GM19023 (cell line): ENCODE measurements around the gene USP48.

Experiments used
- ATAC-seq: cut with Tn5 transposase; IDR thresholded peaks from one replicate; pipeline ENCODE4 v1.9.1; 2021; ENCODE audit warnings: mild to moderate bottlenecking, moderate library complexity; ENCODE audit not compliant: unreplicated experiment

Gene USP48

DNA sequence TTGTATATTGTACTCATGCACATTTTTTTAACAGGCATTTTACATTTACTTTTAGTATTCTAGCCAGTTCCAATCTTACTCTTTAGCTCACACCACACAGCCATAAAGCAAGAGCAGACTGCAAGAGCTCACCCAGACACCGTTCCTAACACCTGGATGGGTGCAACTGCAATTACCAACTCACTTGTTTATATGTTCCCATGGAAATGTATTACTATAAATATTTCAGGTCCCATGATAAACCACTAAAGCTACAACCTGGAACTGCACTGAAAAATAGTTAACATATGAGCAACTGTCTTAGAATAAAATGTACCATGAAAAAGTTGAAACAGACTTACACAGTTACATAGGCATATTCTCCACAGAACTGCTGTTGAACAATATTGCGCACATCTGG lies 30.8 kb downstream of the USP48 start:
- ATAC-seq, result no peak

DNA sequence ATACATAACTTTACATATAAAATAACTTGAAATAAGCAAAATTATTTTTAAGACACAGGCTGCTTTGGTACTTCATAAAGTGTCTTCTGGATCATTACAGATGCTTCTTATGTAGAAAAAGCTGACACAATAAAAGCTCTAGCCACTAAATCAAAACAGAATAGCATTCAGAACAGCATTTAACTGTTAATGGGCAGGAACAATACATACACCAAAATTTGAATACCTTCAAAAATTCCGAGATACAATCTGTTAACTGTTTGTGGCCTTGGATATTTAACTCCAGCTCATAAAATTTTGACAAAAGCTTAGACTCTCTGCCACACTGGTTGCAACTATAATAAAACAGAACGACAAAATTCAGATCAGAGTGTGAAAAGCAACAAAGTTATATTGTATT lies 31.7 kb downstream of the USP48 start:
- ATAC-seq, result no peak

- no peak for ATAC-seq
Observed at GRCh38 chr1:21750841-21751240, 32.1 kb downstream of the USP48 start.

- ATAC-seq, result no peak
Observed at GRCh38 chr1:21749859-21750468, 33.0 kb downstream of the USP48 start.

DNA sequence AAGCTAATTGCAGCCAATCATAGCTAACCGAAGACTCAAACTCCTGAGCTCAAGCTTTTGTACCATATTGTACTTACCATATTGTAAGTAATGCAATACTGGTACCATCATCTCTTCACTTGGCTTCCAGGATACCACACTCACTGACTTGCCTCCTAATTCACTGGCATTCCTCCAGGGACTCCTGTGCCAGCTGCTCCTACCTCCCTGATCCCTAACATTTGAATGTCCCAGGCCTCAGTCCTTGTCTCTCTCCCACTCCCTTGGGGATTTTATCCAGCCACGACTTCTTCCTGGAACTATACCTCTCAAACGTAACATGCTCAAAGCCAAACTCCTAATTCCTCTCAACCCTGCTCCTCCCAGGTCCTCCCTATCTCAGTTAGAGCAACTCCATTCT lies 33.8 kb downstream of the USP48 start:
- ATAC-seq, result no peak

DNA sequence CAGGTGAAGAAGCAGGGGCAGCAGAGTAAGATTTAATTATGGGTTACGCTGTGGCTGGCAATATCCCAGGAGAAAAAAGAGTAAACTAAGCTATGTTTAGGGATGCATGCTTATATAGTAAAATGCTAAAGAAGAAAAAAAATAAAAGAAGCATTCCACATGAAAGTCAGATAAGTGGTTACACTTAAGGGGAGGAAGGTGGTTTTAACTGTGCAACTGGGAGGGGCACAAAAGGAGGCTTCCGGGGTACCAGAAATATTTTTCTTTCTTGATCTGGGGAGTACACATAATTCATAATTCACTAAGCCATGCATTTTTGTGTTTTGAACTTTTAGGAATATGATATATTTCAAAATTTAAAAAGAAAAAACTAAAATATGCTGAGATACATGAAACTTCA lies 39.5 kb downstream of the USP48 start:
- no peak for ATAC-seq

GRCh38 chr1:21742578-21742977 lies 40.4 kb downstream of the USP48 start:
- no peak for ATAC-seq

- no peak for ATAC-seq
Observed at GRCh38 chr1:21741206-21741605, 41.7 kb downstream of the USP48 start.

DNA sequence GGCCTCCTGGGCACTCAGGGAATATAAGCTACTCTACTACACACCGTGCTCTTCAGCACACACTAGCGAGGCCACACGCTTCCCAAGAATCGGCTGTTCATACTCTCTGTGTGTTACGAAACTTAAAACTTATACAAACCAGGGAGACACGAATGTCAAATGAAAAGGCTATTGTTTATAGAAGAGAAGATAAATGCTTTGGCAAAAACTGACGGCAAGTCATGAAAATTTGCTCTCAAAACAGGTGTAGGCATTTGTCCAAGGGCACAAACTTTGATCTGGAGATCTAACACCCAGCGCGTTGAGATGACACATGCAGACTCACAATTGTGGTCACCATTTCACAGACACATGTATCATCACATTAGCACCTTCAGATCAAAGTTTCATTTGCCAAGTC lies 46.1 kb downstream of the USP48 start:
- ATAC-seq, result no peak

GRCh38 chr1:21736011-21736410 lies 46.9 kb downstream of the USP48 start:
- ATAC-seq, result no peak

GRCh38 chr1:21734526-21734925 lies 48.4 kb downstream of the USP48 start:
- ATAC-seq, result no peak

DNA sequence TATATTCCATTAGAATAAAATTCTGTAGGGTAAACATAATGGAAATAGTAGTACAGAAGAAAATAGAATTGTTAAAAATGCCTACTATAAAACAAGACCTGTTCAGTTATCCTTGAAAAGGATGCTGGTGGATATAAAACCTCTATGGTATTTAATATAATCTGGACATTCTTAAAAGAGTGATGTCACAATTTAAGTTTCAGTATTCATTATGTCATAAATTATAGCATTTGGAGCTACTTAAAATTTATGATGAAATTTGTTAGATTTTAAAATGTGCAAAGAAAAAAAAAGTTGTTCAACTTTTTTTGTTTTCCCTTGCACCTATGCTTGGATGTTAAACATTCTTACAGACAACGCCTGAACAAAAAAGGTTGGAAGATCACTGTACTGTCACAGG lies 50.3 kb downstream of the USP48 start:
- ATAC-seq, result no peak

GRCh38 chr1:21725748-21726392 lies 57.1 kb downstream of the USP48 start:
- ATAC-seq, result no peak

- no peak for ATAC-seq
Observed at GRCh38 chr1:21724570-21724969, 58.4 kb downstream of the USP48 start.

DNA sequence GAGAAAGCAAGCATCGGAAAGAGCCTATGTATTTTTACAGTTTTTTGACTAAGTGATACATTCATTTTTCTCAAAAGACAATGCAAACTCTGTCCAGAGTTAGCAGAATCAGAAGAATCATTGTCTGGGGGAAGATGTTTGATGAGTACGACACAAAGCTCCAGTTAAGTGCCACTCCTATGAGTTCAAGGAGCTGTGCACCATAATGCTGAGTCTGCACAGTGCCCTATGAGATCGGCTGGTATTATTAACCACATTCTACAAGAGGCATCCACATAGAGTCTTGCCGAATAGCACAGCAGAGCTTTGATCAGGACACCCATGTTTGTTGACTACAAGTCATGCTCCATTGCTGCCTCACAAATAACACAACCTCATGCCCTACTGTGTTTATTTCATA lies 58.9 kb downstream of the USP48 start:
- no peak for ATAC-seq

- no peak for ATAC-seq
Observed at GRCh38 chr1:21721295-21721985, 61.5 kb downstream of the USP48 start.

GRCh38 chr1:21716169-21716568 lies 66.8 kb downstream of the USP48 start:
- ATAC-seq, result no peak

DNA sequence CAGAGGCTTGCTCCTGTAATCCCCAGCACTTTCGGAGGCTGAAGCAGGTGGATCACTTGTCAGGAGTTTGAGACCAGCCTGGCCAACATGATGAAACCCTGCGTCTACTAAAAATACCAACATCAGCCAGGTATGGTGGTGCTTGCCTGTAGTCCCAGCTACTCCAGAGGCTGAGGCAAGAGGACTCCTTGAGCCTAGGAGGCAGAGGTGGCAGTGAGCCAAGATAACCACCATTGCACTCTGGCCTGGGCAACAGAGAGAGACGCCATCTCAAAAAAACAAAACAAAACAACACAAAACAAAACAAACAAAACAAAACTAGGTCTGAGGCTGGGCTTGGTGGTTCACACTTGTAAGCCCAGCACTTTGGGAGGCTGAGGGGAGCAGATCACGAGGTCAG lies 75.1 kb downstream of the USP48 start:
- no peak for ATAC-seq

DNA sequence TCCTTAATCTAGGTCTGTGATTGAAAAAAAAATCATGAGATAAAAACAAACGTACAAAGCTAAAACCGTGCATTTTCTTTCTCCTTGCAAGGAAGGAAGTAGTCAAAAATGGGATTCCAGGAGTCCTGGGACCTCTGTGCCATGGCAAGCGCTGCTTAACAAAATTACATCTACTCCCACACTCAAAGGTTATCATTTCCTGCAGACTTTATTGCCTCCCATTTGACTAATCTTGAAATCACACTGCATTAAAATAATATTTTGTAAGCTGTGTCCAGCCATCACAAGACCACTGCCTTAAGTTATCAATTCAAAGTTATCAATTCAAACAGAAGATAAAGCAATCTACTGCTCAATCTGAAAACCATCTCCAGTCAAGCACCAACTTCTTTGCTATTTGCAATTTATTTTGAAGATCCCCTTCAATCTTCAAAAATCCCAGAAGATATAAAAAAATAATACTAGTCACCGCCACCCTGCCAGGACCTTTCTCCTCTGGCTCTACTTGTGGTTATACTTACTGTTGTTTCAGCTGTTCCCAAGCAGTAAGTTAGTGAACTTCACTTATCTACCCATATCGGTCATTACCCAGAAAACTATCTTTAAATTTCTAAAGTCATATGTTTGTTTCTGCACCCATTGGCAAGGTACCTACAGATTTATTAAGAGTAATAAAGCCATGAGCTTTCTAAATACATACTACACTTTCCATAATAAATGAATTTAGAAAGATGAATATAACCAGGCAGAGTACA lies 75.7 kb downstream of the USP48 start:
- no peak for ATAC-seq

DNA sequence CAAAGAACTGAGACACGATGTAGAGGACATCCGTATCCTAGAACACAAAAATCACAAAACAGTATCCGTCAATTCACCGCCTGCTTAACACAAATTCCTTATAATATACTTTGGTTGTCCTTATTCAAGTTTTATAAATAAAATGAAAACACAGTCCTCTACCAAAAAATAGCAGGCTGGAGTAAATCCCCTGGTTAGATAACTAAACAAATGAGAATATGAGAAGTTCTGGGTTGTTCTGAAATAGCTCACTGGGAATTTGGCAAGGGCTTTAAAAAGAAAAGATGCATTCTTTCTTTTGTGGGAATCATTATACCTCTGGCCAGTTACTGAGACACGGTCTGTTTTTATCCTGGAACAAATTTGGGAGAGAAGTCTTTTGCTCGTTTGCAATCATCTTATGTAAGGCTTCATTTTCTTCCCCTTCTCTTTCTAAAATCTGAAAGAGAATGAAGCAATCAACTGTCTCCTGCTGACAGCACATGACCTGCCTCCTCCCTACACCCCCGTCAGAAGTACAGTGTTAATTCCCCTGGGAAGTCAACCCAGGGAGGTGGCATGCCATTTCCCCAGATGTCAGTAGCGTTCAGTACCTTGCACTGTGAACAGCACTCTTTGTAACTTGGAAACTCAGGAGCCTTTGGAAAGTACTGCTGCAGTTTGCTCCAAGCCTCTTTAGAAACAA lies 76.7 kb downstream of the USP48 start:
- ATAC-seq, result no peak

DNA sequence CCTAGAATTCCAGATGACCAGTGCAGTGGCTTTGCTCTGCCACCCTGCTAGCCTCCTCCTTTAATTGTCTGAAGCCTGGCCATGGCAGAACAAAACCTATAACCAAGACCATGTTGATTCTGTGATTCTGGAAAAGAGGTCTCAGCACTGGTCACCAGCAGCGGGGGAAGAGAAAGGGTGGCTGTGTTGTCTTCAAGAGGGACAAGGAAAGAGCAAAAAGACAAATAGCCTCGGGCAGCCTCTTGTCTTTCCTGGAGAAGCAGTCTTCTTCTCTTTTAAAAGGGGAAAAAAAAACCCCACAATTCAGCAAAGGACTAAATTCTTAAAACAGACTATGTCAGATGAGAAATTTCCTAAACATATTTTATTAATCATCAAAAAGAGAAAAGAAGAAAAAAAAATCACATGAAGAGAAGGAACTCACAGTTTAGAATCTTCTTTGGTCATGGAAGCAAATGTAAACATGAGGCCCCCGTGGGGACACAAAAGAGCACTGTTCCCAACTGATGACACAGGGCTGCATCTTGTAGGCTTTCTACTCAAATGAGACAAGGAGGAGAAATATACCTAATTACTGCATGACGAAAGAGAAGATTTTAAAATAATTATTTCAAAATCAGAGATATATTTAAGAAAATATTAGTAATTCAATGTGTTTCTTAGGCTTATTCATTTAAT lies 77.5 kb downstream of the USP48 start:
- ATAC-seq, result no peak
